GM21576 (cell line): Measurements from ENCODE around the gene RYR3.
A peak's percentile ranks its signal among the peaks of the same experiment; 100 is the strongest.

Experiments
- ATAC-seq: cut with Tn5 transposase; IDR thresholded peaks from one replicate; pipeline ENCODE4 v1.9.1; 2021; ENCODE audit warnings: mild to moderate bottlenecking, moderate library complexity; ENCODE audit not compliant: unreplicated experiment

RYR3 gene

DNA sequence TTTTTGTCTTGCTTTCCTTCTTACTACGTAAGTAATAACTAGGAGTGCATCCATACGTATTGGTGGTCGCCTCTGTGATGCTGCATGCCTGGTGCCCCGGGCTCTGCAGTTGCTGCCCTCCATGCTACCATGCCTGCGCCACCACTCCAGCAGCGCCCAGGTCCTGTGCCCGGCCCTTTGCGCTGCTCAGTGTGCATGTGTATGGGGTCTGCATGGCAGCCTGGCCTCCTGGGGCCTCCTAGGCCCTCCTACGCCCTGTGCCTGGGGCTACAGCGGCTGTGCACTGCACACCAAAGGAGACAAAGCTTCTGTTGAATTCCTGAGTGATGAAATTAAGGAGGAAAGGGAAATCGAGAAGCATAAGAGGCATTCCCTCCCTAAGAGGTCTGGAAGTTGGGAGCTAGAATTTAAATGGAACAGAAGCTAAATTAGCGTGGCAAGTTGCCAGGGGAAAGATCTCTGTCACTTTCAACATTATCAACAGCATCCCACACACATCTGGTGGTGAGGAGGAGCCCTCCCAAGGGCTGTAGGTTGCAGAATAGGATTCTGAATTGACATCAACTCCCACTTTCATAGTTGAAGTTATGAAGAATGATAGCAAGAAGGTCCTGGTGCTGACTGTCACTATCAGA is 382.5 kb downstream of the RYR3 start:
- no peak for ATAC-seq

DNA sequence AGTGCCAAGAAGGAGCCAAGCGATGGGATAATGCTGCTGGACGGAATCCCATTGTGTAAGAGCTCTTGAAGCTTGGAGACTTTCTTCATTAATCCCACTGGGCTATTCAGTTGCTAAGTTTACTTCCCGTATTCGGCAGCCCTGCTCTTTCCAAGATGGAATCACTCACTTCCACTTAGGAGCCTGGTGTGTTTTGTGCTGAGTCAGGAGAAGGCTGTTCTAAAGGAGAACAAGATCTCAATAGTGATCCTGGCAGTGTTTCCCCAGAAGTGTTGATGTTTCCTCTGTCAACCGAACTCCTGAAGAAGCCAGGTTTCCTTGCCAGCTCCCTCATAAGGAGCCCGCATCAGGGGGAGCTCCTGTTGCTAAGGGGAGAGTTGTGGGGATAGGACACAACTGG is 387.4 kb downstream of the RYR3 start:
- no peak for ATAC-seq

DNA sequence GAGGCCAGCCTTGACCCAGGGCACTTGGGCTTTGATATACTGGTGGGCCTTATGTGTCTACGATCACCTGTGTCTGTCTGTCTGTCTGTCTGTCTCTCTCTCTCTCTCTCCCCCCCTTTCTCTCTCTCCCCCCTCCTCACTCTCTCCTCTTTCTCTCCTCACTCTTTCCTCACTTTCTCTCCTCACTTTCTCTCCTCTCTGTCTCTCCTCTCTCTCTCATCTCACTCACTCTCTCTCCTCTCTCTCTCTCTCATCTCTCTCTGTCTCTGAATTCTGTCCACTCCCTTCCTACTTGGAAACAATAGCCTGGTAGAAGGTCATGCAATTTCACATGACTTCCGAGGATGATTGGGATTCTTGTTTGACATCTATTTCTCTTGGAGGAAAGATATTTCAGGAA is 388.4 kb downstream of the RYR3 start:
- no peak for ATAC-seq

DNA sequence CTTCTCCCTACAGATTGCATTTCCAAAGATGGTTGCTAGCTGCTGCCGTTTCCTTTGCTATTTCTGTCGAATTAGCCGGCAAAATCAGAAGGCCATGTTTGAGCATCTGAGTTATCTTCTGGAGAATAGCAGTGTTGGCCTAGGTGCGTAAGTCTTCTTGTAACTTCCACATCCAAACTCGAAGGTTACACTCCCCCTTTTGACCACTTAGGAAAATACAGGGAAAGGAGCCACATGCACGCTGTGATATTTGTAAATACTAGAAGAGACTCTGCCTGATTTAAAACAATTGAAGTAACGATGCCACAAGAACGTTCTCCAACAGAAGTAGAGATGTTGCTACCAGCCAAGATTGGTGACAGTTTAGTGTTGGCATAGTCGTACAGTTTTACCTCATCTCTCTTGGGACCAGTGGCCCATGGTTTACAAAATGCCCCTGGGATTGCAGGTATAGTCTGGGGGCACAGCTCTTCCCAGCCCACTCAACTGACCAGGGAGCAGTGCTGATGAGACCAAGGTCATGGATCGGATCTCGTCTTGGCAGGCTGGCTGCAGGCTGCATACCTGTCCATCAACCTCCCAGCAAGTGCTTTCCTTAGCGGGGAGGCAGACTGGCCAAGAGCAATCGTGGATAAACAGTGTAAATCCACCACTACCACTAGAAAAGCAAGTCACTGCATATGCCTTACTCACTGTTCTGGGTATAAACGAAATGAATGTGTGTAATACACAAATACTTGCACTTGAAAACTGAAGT is 389.1 kb downstream of the RYR3 start:
- no peak for ATAC-seq

DNA sequence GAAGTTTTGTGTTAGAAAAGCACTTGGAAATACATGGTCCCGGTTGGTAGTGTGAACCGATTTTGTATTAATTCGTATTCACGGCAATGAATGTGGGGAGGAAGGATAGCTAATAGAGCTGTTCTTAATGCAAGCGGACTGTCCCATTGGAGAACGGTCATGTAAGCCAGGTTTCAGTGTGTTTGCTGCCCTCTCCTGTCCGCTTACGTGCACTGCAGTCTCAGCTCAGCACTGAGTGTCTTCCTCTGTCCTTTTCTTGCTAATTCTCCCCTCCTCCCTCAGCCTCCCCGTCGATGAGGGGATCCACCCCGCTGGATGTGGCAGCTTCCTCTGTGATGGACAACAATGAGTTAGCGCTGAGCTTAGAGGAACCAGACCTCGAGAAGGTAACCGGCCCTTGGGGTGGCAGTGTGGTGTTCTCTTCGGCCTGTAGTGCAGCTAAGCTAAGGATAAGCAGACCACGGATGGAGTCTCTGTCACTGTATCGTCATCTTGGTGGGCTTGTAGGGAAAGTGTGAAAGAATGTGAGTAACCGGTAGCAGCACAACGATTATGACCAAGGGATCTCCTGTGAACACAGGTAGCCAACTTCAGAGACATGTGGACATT is 390.0 kb downstream of the RYR3 start:
- ATAC-seq: peak; percentile 67

DNA sequence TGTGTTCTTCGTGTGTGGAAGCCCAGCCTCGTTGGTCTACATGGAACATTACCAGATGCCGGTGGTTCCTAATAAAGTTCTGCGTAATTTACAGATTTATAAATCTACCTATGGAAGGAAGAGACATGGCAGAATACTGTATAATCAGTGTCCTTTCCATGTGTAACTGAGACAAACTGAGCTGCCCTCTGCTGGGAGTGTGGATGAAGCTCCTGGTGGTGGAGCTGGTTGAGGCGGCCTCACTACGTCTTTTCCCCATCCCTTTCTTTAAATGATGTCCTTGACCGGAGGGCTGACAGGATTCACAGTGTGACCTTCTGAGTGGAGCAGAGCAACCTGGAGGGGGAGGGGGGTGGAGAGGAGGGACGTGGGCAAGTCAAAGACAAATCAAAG is 390.5 kb downstream of the RYR3 start:
- no peak for ATAC-seq

DNA sequence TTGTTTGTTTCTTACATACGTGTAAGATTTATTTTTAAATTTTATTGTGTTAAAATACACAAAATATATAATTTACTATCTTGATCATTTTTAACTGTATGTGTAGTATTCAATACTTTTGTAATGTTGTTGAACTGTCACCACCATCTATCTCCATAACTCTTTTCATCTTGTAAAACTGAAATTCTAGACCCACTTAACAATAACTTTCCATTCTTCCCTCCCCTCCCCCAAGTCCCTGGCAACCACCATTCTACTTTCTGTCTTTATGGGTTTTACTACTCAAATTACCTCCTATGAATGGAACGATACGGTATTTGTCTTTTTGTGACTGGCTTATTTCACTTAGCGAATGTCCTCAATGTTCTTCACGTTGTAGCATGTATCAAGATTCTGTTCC is 395.4 kb downstream of the RYR3 start:
- no peak for ATAC-seq

DNA sequence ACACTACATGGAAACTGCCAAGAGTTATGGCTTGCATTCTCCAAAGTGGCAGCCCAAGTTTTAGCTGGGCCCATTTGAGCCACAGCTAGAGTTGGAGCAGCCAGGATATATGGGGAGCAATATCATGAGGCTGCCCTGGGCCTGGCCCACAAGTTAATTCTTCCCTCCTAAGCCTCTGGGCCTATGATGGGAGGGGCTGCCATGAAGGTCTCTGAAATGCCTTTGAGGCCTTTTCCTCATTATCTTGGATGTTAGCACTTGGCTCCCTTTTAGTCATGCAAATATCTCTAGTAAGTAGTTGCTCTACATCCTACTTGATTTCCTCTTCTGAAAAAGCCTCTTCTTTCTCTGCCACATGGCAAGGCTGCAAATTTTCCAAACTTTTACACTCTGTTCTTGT is 400.0 kb downstream of the RYR3 start:
- no peak for ATAC-seq

DNA sequence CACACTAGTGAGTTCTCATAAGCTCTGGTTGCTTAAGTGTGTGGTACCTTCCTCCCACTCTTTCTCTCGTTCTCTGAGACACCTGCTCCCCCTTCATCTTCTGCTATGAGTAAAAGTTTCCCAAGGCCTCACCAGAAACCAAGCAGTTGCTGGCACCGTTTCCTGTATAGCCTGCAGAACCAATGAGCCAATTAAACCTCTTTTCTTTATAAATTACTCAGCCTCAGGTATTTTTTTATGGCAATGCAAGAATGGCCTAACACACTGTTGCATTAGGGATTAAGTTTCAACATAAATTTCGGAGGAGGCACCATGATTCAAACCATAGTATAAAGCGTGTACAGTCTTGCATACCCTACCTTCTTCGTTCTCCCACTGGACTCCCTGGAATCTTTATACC is 405.3 kb downstream of the RYR3 start:
- no peak for ATAC-seq

DNA sequence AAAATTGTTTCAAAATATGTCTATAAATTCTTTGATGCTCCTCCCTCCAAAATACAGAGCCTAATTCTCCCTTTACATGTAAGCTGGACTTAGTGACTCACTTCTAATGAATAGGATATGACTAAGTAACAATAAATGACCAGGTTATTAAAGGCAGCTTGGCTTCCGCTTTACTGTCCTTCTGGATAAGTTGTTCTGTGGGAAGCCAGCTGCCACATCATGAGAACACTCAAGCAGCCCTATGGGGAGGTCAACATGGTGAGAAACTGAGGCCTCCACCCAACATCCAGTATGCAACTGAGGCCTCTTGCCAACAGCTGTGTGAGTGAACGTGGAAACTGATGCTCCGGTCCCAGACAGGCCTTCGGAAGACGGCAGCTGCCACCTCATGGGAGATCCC is 410.2 kb downstream of the RYR3 start:
- no peak for ATAC-seq

DNA sequence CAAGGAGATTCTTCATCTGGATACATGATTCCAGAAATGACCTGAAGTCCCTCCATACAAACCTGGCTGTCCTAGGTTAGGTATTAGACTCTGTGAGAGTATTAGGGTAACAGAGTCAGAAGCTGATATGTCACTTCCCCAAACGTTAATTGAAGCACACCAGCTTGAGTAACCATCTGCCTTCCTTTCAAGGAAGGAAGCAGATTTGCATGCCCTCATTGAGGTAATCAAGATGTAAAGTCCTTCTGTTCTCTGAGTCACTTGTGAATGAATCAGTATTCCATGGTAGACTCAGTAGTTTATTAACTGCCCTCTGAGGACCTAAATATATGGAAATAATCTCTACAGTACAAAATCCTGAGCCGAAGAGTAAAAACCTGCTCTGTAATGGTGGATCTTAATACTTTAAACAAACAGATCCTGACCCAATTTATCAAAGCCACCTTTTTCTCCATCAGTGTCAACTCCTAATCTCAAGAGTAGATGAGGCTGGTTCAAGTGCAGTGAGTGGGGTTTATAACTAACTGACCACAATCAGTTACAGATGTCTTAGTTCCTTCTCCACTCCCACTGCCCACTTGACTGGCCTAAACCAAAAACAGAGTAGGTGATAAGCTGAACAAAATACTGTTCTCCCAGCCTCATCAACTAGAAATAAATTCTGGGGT is 411.4 kb downstream of the RYR3 start:
- ATAC-seq: no peak

DNA sequence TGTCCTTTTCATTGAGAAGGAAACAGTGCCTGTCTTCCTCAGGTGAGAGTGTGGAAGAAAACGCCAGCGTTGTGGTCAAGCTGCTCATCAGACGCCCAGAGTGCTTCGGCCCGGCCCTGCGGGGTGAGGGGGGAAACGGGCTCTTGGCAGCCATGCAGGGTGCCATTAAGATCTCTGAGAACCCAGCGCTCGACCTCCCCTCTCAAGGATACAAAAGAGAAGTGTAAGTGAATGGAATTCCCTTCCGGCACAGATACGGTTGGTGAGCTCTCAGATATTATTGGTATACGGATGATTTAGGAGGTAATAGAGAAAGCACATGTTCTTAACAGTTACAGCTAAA is 411.9 kb downstream of the RYR3 start:
- no peak for ATAC-seq

DNA sequence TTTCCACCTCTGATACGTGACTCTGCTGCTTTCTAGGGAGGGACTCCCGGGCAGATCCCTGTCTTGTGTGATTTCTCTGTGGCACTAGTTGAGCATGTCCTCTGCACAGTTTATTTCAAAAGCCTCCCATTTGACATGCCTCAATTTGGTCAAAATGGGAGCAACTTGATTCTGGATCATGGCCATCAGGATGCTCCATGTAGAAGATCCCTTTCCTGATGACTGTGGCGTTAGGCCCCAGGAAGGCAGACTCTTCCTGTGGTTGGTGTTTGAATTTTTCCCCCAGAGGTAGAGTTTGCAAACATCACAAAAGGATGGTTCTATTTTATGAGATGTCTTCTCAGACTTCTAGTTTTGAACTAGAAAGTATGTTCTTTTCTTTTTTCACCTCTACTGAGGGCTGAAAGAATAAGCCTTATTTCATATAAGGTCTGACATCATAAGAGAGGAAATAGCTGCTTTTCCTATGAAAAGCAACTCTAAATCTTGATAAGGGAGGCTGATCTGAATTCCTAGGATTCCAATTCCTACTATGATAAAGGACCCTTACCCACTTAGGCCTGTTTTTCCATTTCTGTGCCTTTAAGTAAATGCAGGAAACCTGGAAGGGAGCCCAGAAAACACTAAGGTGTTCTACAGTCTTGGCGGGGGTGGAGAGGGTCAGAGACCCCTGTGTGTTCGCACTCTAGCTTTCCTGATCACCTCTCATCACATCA is 413.7 kb downstream of the RYR3 start:
- no peak for ATAC-seq

DNA sequence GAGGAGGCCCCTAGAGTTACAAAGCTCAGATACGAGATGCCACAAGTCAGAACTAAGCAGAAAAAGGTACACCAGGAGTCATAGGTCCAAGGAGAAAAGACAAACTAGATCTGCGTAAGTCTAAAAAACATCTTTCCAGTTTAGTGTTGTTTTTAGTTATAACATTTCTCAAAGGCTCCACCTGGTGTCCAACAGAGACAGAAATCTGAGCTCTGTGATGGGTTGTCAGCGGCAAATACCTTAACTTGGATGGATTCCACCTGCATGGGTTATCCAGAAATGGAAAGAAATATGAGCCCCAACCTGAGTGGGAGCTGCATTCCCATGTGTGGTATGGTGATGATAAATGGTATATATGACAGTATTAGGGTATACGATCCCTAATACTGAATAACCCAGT is 418.9 kb downstream of the RYR3 start:
- no peak for ATAC-seq

DNA sequence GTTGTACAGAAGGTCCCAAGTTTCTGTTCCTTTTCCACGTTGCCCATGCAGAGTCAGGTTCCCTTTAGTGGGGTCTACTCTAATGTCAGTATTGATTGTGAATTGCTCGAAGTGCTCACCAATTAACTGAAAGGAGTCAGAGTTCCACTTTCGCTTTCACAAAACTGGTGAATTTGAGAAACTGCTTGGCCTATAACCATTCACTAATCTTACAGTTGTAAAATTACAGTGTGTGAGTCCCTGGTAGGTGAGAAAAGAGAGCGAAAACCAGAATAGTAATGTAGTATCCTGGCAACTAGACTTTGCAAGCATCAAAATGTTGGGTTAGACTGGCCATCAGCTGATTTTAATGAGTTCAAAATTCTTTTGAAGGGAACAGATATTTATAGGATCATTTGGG is 420.0 kb downstream of the RYR3 start:
- ATAC-seq: no peak

DNA sequence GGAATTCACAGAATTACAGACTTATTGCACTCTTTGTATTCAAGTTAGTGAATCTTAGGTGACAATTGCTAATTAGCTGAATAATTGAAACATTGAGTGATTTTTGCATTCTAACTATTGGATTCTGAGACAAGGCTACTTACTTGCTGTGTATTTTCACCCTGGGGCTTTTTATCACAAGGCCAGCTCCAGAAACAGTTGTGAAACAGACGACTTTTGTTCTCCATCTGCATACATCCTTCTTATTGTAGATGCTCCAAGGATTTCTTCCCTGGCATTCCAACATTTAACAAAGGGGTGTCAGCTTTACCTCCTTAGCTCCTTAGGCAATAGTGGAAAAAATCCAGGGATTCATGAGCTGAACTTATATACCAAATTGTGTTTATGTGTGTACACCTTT is 424.4 kb downstream of the RYR3 start:
- ATAC-seq: no peak

DNA sequence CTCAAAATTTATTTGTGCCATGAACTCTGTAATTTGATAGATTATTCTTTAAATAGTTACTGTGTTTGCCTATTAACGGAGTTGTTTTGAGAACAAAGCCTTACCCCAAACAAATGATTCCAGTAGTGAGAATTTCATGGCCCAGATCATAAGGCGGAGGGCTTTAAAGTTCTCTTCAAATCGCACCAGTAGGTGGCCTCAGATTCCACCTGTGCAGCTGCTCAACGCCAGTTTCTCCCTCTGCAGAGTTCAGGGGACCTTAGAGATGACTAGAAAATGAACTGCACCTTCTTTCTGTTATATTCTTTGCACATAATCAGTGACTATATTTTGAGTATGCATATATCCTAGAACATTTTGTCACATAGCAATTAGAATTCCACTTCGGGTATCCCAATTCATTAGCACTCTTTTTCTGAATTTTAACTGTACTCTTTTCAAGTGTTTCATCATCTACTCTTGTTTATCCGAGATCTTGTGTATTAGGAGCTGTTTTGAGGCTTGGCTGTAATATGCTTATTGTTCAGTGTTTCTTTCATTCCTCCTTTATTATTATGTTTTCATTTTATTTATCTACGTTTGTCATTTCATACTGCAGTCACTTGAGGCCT is 425.0 kb downstream of the RYR3 start:
- ATAC-seq: no peak

DNA sequence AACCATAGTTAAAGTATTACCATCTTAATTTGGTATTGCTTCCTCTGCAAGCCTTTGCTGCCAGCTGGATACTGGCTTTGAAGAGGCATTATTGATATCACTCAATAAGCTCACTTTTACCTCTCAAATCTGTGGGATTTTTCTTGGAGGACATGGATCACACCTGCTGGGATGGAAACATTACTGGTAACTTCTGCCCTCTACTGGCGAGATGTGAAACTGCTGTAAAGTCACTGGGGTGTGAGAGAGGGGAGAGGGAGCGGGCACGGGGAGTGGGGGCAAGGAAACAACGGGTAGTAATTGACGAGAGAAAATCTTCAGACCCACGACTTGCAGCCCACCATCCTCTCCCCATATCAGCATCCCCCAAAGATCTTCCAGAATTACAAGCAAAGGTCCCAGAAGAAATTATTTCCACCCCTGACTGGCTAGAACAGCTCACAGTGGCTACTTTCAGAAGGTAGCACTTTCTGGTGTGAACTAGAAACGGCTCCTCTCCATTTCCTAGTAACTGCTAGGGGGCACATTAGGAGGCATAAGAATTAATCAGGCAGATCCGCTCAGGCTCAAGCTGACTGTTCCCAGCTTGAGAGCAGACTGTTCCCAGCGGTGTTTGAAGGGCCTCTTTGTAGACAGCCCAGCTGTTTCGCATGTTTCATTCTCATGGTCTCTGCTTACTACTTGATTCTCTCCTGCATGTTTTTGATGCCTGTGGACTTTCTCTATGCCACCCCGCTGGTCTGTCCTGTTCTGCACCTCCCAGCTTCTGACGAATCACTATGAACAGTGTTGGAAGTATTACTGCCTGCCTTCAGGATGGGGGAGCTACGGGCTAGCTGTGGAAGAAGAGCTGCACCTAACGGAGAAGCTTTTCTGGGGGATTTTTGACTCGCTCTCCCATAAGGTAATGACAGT is 427.2 kb downstream of the RYR3 start:
- ATAC-seq: no peak

DNA sequence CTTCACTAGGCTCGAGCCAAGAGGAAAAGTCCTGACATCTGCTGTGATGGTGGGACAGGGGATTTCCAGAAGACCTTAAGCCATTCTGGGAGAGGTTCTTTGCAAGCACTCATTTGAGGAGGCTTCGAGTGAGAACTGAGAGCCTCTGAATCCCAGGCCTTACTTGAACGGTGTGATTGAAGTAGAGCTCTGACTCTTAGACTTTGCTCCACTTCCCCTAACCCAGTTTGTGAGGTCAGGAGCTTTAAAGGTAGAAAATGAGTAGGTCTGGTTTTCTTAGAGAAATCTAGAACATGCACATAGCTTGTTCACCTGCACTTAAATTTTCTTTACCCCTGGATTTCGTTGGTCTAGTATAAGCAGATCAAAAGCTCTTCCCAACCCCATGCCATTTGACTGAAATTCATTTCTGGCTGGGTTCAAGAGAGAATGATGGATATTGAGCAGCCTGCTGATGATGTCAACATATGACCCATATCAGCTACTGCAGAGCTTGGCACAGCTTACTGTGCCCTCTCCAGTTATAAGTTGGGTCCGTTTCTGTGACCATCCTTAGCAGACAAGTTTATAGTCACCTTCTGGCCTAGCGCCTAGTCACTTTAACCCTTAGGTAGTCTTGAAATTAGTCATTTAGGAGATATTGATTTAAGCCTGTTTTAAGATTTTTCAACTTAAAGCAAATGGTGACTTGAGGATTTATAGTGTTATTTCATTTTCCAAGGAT is 428.3 kb downstream of the RYR3 start:
- no peak for ATAC-seq
